GM12875 (cell line): ENCODE results near the gene CLCN7.

Source experiments
- H3K4me3 ChIP-seq: one replicate; pipeline ENCODE4 v1.5.1; 2011; ENCODE audit warnings: low read depth, low read length, control low read depth
- TF ChIP-seq, protein P1 (sequence below): IDR thresholded peaks from 2 replicates; pipeline ENCODE4 v1.5.1; 2011; ENCODE audit warnings: low read depth, mild to moderate bottlenecking, control low read depth, inconsistent platforms, low read length, moderate library complexity, borderline replicate concordance; ENCODE audit not compliant: insufficient read depth

The CLCN7 gene

DNA sequence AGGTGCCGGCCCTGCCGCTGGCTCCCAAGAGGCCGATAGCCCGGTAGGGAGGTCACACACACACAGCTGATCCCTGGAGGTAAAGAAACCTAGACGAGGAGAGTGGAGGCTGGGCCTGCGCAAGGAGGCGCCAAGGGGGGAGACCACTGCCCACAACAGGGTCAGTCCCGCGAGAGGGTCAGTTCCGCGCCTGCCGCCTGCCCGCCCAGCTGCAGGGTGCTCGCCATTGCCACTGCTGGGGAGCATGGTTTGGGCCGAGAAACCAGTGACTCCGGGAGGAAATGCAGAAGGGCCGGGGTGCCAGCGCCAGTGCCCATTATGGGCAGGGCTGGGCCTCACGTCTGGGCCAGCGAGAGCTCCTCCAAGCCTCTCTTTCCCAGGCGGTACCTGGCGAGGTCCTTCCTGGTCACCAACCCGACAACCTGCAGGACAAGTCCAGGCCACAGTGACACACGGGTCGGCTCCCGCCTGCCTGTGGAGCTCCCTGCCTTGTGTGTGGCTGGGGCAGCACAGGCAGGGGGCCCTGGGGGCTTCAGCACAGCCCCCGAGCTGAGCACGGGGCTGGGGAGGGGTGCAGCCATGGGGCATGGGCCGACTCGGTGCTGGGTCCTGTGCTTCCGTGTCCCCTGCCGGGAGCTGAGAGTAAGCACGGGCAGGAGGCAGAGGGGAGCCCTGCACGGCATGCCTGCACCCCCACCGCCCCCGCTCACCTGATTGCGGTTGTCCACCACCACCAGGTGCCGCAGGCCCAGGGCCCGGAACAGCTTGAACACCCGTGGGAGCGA is 28.3 kb downstream of the CLCN7 start:
- no peak overlapping the region for H3K4me3 ChIP-seq
- TF ChIP-seq, protein P1, sequence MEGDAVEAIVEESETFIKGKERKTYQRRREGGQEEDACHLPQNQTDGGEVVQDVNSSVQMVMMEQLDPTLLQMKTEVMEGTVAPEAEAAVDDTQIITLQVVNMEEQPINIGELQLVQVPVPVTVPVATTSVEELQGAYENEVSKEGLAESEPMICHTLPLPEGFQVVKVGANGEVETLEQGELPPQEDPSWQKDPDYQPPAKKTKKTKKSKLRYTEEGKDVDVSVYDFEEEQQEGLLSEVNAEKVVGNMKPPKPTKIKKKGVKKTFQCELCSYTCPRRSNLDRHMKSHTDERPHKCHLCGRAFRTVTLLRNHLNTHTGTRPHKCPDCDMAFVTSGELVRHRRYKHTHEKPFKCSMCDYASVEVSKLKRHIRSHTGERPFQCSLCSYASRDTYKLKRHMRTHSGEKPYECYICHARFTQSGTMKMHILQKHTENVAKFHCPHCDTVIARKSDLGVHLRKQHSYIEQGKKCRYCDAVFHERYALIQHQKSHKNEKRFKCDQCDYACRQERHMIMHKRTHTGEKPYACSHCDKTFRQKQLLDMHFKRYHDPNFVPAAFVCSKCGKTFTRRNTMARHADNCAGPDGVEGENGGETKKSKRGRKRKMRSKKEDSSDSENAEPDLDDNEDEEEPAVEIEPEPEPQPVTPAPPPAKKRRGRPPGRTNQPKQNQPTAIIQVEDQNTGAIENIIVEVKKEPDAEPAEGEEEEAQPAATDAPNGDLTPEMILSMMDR, result no peak

DNA sequence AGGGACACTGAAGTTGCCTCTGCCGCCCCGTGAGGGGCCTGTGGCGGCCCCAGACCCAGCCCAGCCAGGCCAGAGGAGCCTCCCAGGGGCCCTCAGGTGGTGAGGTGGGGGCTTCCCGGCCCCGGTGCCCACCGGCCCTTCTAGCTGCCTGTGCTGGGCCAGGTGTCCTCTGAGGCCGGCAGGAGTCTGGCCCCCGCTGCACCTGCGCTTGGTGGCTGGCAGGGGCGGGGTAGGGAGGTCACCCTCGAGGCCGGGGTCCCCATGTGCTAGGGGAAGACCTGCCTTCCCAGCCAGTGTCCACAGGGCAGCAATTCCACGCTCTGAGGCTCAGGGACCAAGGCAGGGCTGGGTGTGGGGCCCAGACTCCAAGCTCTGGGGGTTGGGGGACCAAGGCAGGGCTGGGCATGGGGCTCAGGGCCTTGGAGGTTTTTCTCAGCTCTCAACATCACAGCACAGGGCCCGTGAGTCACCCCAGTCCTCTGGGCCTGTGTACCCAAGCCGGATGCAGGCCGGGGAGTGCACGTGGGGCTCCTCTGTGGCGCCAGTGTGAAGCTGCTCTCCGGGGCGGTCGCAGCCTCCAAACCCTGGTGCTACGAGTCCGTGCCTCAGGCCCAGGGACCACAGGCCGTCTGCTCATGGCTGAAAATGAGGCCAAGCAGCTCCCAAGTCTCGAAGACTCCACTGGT is 29.2 kb downstream of the CLCN7 start:
- no peak overlapping the region for H3K4me3 ChIP-seq
- TF ChIP-seq, protein P1, result no peak

DNA sequence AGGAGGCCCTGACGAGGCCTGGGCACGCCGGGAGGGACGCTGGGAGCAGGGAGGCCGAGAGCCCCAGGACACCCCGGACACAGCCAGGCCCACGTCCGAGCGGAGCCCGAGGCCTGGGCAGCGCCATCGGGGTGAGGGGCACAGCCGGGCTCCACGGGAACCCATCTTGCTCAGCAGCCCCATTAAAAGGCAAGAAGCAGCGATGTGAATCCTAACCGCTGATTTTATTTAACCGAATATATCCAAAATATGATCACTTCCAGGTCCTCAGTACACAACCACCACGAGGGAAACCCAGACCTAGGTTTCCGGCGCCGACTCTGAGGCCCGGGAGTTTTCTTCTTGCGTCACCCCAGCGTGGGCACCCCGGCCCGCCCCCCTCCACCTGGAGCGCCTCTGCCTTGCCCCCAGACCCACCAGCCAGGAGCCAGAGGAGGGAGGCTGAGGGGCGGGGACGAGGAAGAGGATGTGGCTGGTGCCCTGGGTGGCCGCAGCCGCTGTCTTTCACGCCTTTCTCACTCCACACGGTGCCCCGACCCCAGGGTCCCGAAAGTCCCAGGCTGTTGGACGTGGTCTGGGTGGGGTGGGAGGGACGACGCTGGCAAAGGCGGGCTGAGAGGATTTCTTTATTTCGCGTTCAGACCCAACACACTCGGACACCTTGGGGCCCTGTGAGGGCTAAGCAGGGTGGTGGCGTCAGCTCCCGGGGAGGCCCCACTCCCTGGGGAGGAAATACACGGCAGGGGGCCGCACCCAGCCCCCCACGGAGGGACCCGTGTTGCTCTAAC is 29.9 kb downstream of the CLCN7 start:
- TF ChIP-seq, protein P1, result no peak
- H3K4me3 ChIP-seq, result no peak overlapping the region

DNA sequence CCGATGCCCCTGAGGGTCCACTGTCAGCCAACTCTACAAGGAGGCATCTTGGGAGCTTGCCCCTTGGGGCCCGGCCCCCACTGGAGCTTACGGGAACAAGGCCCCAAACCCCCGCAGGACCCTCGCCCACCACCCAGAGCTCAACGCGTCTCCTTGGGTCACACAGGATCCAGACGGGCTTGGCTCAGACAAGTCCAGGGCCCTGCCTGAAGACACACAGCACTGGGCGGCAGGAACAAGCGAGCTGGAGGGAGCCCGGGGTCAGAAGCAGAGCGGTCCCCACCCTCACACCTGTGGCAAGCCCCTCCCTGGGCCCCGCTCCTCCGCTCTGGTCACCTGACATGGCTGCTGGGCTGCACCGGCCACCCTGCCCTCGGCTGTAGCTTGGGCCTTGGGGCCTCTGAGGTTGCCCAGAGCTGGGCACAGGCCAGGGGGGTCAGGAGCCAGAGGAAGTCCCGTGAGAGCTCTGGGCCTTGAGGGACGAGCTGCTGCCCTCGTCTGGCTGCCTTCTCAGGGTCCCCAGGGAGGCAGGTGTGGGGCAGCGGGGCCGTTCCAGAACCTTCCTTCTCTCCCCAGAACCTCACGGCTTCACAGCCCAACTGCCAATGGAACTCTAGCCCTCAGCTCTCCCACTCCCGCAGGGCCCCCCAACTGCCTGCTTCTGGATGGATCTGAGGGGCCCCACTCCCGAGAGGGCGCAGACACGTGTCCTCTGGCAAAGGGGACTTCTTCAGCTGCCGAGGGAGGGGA is 30.7 kb downstream of the CLCN7 start, which contains the start of gene CCDC154:
CCDC154 (minus strand) TSS at position 577 of the 750 bp plus-strand sequence; CDS start at position 343, 234 bp downstream.
- no peak within 1 kb of the TSS for H3K4me3 ChIP-seq
- TF ChIP-seq, protein P1, result no peak

DNA sequence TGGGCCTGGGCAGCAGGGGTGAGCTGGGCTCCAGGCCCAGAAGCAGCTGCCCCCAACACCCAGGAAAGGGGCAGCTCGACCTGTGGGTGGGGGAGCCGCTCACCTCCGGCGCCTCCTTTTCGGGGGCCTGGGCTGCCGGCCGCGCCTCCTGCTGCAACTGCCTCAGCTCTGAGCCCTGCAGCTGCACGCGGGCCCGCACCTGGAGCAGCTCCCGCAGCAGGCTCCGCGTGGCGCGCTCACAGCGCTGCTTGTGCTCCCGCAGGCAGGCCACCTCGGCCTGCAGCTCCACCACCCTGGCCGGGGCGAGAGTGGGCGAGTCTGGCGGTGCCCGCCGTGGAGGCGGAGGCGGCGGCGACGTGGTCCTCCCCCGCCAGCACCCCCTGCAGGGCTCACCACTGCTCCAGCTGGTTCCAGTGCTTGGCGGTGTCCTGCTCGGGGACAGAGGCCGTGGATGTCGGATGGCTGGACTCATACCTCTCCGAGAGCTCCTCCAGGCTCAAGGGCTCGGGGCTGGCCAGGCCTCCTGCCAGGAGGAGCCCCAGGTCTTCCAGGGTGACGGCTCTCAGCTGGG is 31.3 kb downstream of the CLCN7 start:
- TF ChIP-seq, protein P1, result no peak
- H3K4me3 ChIP-seq, result no peak overlapping the region

DNA sequence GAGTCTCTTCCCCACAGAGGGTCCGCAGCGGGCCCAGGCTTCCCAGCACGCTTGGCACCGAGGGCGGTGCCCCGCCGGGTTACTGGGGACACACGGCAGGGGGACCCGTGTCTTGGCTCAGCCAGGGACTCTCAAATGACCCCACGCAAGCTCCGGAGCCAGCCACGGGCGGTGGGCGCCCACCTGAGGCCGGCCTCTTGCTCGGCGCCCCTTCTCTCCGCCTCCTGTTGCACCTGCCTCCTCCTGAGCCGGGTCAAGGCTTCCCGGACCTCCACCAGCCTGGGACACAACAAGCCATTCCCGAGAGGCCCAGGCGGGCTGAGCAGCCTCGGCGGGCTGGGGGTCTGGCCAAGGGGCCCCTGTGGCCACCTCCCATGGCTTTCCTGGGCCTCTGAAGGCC is 32.1 kb downstream of the CLCN7 start:
- no peak overlapping the region for H3K4me3 ChIP-seq
- TF ChIP-seq, protein P1, result no peak
